GM12891 (cell line): ENCODE data around the gene DCDC2B.

Experiments used
- POLR2A ChIP-seq: IDR thresholded peaks from 2 replicates; pipeline ENCODE4 v1.6.1; 2011; ENCODE audit warnings: low read depth, low read length, control low read depth
- POLR2AphosphoS5 ChIP-seq: IDR thresholded peaks from 2 replicates; pipeline ENCODE4 v1.6.1; 2011; ENCODE audit warnings: low read depth, low read length, control low read depth
- POU2F2 ChIP-seq: IDR thresholded peaks from 2 replicates; pipeline ENCODE4 v1.6.1; 2011; ENCODE audit warnings: low read depth, mild to moderate bottlenecking, control low read depth, low read length, moderate library complexity
- SPI1 ChIP-seq: IDR thresholded peaks from 2 replicates; pipeline ENCODE4 v1.6.1; 2011; ENCODE audit warnings: low read depth, low read length, control low read depth
- TAF1 ChIP-seq: IDR thresholded peaks from 2 replicates; pipeline ENCODE4 v1.6.1; 2011; ENCODE audit warnings: low read depth, low read length, control low read depth

GRCh38 chr1:32186491-32186890 lies 22.4 kb upstream of the DCDC2B start:
- TF ChIP-seq POLR2A (no peak), POLR2AphosphoS5 (no peak), SPI1 (no peak), POU2F2 (no peak), TAF1 (no peak)
